Measurements from ENCODE around the gene MTX1.

GRCh38 chr1:155245163-155245524 lies 36.6 kb downstream of the MTX1 start:
- TF ChIP-seq CTCF (IDR thresholded peaks at IDR 0.05), result no peak
- no peak for TF ChIP-seq POLR2A (IDR thresholded peaks at IDR 0.05)
- no peak for TF ChIP-seq EP300 (IDR thresholded peaks at IDR 0.05)

Data from tibial nerve (tissue), 4 donors.